Fibroblast of lung (primary cell): ENCODE data around the gene GDF11.

Source experiments
- CTCF ChIP-seq, 2 donors: IDR thresholded peaks in 1 of 2; conservative IDR thresholded peaks in 1 of 2; 1 replicate in 1 of 2; 2 replicates in 1 of 2; pipeline ENCODE4 v1.5.1; 2011 to 2012; ENCODE audit warnings: low read length in 2 of 2, control low read depth in 1 of 2, inconsistent platforms in 1 of 2, low read depth in 1 of 2, mild to moderate bottlenecking in 1 of 2
- EZH2 ChIP-seq: IDR thresholded peaks from 2 replicates; pipeline ENCODE4 v1.5.1; 2012; ENCODE audit warnings: low read length, control low read depth, mild to moderate bottlenecking; ENCODE audit errors: missing control alignments

DNA sequence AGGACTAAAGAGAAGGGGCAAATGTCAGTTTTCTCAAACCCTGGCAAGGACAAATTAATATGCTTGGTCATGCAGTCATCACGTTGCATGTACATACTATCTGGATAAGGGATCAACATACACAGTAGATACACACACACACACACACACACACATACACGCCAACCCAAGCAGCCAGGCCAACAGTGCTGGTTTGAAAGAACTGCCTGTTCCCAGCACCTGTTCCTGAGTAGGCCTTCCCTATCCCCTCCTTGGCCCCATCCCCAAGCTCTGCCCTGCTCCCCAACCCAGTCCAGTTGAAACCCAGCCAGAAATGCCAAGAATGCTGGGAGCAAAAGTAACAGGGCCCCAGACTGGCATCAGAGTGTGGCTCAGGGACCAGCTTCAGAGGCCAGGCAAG, 39.6 kb upstream of the GDF11 start:
- TF ChIP-seq CTCF (conservative IDR thresholded peaks at IDR 0.05 in 1 of 2, IDR thresholded peaks at IDR 0.05 in 1 of 2; ENCODE audit: low read depth in 1 of 2, low read length in 2 of 2) (no peak), EZH2 (no peak)
